A375 (cell line): ENCODE measurements around the gene CBX6. TPM values are rescaled to one million over a fixed set of nuclear protein-coding genes. Genes with fewer than 3 reads are reported as not detected.

Source experiments
- total RNA-seq: library from RNA; depleted of rRNA; stranded (reverse); fragments of >200 nt; shearing (Covaris generic); gene quantifications from 2 replicates; pipeline ENCODE4 v1.2.3, GENCODE V29; 2014; rRNA removed

Gene CBX6
- 44.1 and 46.6 TPM in 2 replicates for total RNA-seq

GRCh38 chr22:38872172-38872830, at the start of gene CBX6:
Gene CBX6 (minus strand): TSS chr22:38872216. CDS start chr22:38872190, 26 bp downstream.

GRCh38 chr22:38843657-38844314, 28.2 kb downstream of the CBX6 start, which contains the start of gene NPTXR:
Gene NPTXR (minus strand): TSS chr22:38844028.

Other genes with a start within 250 kb of the CBX6 start
- 0.60 and 0.82 TPM in 2 replicates for gene FAM227A, start 215.8 kb downstream of the CBX6 start, total RNA-seq
- gene CBY1, start 215.6 kb downstream of the CBX6 start, total RNA-seq, result 10.6 and 13.8 TPM in 2 replicates
- gene TOMM22, start 190.3 kb downstream of the CBX6 start, total RNA-seq, result 61.0 and 63.3 TPM in 2 replicates
- 38.1 and 39.2 TPM in 2 replicates for gene JOSD1, start 171.3 kb downstream of the CBX6 start, total RNA-seq
- 35.7 and 41.7 TPM in 2 replicates for gene GTPBP1, start 166.3 kb downstream of the CBX6 start, total RNA-seq
- 66.2 and 71.0 TPM in 2 replicates for gene SUN2, start 116.2 kb downstream of the CBX6 start, total RNA-seq
- 12.5 TPM in 2 replicates for gene DNAL4, start 78.1 kb downstream of the CBX6 start, total RNA-seq
- 0.83 and 1.3 TPM in 2 replicates for gene NPTXR, start 28.2 kb downstream of the CBX6 start, total RNA-seq
- not detected in 2 replicates for gene APOBEC3A, start 85.4 kb upstream of the CBX6 start, total RNA-seq
- 8.8 and 14.1 TPM in 2 replicates for gene APOBEC3B, start 110.1 kb upstream of the CBX6 start, total RNA-seq
- gene APOBEC3C, start 142.0 kb upstream of the CBX6 start, total RNA-seq, result 3.8 and 5.8 TPM in 2 replicates
- gene APOBEC3D, start 148.9 kb upstream of the CBX6 start, total RNA-seq, result 4.3 and 7.3 TPM in 2 replicates
- 2.9 and 3.5 TPM in 2 replicates for gene APOBEC3F, start 168.6 kb upstream of the CBX6 start, total RNA-seq
- 39.1 and 39.8 TPM in 2 replicates for gene APOBEC3G, start 205.1 kb upstream of the CBX6 start, total RNA-seq
- 0.40 and 2.1 TPM in 2 replicates for gene APOBEC3H, start 225.0 kb upstream of the CBX6 start, total RNA-seq